Nephron (organoid): Measurements from ENCODE around the gene MNX1.

Source experiments
- H3K27ac Mint-ChIP-seq, 3 experiments: 2 replicates each; pipeline ENCODE4 v1.8.0; 2020; ENCODE audit warnings: mixed read lengths in 3 of 3, mild to moderate bottlenecking in 2 of 3, moderate library complexity in 1 of 3
- H3K27me3 Mint-ChIP-seq: 2 replicates; pipeline ENCODE4 v1.8.0; 2021; ENCODE audit warnings: low read depth, mild to moderate bottlenecking, moderate library complexity, mixed read lengths
- H3K36me3 Mint-ChIP-seq: 2 replicates; pipeline ENCODE4 v1.8.0; 2020; ENCODE audit warnings: low read depth, mixed read lengths
- H3K4me1 Mint-ChIP-seq: 2 replicates; pipeline ENCODE4 v1.8.0; 2020; ENCODE audit warnings: mixed read lengths
- H3K4me3 Mint-ChIP-seq, 3 experiments: 2 replicates each; pipeline ENCODE4 v1.8.0; 2020; ENCODE audit warnings: mild to moderate bottlenecking in 3 of 3, mixed read lengths in 3 of 3, moderate library complexity in 2 of 3
- H3K9me3 Mint-ChIP-seq: 2 replicates; pipeline ENCODE4 v1.8.0; 2020; ENCODE audit warnings: mixed read lengths
- TF ChIP-seq, protein P1 (sequence below), 3 experiments: fragments of 200-600 bp; sonication (generic); IDR thresholded peaks; one replicate each; pipeline ENCODE4 v1.5.0; 2021; ENCODE audit warnings: antibody characterized with exemption in 3 of 3; ENCODE audit not compliant: unreplicated experiment in 3 of 3

The MNX1 gene

DNA sequence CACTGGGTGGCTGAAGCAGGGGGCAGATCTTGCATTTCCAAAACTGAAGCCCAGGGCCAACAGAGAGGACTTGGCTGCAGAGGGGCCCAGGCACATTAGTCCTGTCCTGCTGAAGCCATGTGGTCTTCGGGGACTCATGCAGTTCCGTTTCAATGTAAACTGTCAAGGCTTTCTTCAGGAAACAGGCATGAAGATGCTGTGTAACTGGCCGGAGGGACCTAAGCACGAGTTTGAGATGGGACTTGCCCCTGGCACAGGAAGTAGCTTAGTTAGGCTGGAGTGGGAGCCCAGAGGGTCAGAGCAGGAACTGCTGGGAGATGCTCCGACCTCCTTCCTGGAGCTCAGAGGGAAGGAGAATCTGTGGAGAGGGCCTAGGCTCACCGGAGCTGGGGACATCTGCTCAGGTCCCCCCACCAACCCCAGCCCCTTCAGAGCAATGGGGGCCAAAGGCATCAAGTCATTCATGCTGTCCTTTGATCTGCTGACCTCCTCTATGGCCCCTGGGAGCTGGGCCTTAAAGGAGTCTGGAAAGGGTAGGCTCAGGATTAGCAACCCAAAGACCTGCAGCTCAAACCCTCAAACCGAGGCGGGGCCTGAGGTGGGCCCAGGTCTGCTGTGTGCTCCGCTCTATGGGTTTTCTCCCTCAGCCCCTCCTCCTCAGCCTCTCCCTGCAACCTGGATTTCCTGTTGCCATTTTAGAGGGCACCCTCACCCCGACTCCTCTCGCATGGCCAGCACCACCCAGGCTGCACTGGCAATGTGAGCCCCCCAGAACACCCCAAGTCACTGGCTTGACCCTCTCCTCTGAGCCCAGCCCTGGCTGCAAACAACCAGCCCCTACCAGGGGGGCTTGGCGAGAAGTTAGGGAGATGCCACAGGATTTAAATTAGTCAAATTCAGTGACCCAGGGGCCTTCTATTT is 4.4 kb upstream of the MNX1 start:
- Mint-ChIP-seq H3K4me1 (peaks cover 4% of the 10 kb centered on the region), H3K27me3 (peaks cover 91% of the 10 kb centered on the region), H3K36me3 (no peaks in the 10 kb centered on the region), H3K27ac (no peak overlapping the region), H3K9me3 (peaks cover 3% of the 10 kb centered on the region), H3K4me3 (no peak overlapping the region)
- TF ChIP-seq, protein P1, sequence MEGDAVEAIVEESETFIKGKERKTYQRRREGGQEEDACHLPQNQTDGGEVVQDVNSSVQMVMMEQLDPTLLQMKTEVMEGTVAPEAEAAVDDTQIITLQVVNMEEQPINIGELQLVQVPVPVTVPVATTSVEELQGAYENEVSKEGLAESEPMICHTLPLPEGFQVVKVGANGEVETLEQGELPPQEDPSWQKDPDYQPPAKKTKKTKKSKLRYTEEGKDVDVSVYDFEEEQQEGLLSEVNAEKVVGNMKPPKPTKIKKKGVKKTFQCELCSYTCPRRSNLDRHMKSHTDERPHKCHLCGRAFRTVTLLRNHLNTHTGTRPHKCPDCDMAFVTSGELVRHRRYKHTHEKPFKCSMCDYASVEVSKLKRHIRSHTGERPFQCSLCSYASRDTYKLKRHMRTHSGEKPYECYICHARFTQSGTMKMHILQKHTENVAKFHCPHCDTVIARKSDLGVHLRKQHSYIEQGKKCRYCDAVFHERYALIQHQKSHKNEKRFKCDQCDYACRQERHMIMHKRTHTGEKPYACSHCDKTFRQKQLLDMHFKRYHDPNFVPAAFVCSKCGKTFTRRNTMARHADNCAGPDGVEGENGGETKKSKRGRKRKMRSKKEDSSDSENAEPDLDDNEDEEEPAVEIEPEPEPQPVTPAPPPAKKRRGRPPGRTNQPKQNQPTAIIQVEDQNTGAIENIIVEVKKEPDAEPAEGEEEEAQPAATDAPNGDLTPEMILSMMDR (IDR thresholded peaks at IDR 0.05; ENCODE audit: unreplicated experiment in 3 of 3) = no peak

DNA sequence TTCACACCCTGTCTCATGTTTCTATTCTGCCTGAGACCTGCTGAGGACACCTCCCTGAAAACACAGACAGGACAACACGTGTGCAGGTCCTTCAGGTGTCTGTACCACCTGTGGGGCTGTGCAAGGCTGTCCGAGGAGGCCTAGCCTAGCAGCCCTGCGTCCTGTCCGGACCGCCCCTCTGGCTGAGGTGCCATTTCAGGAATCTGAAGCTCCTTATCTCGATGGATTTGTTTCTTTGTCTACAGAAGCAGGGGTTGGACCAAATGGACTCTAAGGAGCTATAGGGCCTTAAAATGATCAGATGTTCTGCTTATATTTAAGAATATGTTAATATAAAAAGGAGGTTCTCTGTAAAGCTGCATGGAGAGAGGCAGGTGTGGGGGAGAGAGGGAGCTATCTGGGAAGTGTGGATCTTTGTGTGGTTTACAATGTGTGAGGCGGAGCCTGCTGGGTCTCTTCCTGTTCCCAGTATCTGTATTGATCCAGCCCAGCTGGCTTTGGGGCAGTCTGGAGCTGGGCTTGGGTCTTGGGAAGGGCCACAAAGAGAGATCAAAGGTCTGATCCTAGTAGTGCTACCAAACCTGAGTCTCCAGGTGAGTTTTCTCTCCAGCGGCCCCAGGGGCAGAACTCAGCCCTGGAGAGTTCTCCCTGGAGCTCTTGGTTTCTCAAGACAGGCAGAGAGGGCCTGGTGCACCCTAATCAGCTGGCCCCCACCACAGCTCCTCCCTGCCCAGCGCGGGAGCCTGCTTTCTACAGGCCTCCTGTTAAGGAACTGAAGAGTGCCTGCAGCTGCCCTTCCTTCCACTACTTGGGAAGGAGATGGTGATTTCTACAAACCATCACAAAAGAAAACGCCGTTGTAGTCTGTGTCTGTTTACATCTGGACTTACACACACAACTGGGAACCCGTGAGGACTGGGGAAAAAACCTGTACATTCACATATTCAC is 3.4 kb upstream of the MNX1 start:
- Mint-ChIP-seq H3K9me3 (peaks cover 3% of the 10 kb centered on the region), H3K4me3 (peak overlapping the region in 1 of 3 experiments; percentile 12), H3K27me3 (peaks cover 89% of the 10 kb centered on the region), H3K36me3 (no peaks in the 10 kb centered on the region), H3K27ac (no peak overlapping the region), H3K4me1 (peaks cover 4% of the 10 kb centered on the region)
- TF ChIP-seq, protein P1 (IDR thresholded peaks at IDR 0.05; ENCODE audit: unreplicated experiment in 3 of 3) = no peak

DNA sequence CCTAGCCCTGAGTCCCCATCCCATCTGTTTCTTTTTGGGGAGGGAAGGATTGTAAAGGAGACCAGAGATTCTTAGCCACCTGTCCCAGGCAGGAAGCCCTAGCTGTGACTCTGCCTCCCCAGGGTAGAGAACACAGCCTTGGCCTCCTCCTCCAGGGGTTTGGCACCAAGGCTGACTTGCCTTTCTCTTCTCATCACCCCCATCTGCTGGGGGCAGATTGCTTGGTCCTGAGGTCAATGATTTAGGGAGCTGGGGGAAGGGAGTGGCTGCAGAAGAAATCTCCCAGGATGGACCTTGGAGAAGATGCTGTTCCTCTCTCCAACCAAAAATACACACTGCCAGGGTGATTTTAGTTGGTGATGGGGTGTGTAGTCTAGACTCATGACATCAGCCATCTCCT is 2.6 kb upstream of the MNX1 start:
- peaks cover 89% of the 10 kb centered on the region for H3K27me3 Mint-ChIP-seq
- no peaks in the 10 kb centered on the region for H3K36me3 Mint-ChIP-seq
- H3K4me3 Mint-ChIP-seq = no peak overlapping the region
- H3K9me3 Mint-ChIP-seq = no peaks in the 10 kb centered on the region
- H3K4me1 Mint-ChIP-seq = no peaks in the 10 kb centered on the region
- H3K27ac Mint-ChIP-seq = no peak overlapping the region
- TF ChIP-seq, protein P1 (IDR thresholded peaks at IDR 0.05; ENCODE audit: unreplicated experiment in 3 of 3) = no peak

DNA sequence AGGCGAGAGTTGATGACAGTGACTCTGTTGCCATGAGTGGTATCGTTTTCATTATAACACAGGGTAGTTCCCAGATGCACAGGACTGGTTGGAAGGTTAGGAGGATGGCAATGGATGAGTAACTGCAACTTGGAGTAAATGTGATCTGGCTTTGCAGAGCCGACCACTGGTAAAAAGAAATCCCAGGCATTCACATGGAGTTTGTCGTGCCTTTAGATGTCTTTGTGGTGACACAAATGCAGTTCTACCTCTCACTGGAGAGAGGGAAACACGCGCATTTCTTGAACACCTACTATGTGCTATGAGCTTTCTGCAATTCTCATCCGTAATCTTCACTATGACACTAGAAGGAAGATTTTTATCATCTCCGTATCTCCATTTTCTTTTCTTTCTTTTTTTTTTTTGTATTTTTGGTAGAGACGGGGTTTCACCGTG is 1.7 kb upstream of the MNX1 start:
- H3K27ac Mint-ChIP-seq = no peak overlapping the region

DNA sequence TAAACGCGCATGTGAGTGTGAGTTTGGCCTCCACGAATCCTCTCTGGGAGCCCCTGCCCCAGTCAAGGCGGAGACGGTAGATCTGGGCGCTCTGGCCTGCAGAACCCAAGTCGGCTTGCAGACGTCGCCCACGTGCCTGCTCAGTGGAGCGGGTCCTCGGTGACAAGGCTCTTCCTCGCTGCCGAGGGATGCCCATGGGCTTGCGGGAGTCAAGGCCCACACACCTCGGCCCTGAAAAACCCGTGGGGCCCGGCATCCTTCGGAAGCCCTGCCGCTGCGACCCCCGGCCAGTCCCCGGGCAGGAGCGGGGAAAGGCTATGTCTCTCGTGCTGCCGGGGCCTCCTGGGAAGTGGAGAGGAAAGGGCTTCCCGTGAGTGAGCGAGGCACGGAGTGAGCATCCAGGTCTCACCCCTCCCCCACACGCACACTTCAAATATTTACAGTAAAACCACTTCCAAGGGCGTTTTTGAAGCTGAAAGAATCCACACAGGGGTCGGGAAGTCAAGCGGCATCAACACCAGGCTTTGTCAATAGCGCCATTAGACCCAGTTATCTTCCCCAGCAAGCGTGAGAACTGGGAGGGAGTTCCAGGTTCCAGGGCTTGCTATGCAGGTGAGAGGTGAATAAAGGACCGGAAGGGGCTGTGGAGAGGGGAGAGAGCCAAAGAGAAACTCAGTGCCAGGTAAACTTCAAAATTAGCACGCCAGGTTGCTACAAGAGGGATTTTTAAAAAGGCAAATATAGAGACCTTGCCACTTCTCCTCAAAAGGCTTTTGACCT is 1.1 kb upstream of the MNX1 start:
- TF ChIP-seq, protein P1 (IDR thresholded peaks at IDR 0.05; ENCODE audit: unreplicated experiment in 3 of 3) = no peak
- peaks cover 89% of the 10 kb centered on the region for H3K27me3 Mint-ChIP-seq
- H3K4me1 Mint-ChIP-seq = no peaks in the 10 kb centered on the region
- H3K36me3 Mint-ChIP-seq = no peaks in the 10 kb centered on the region
- H3K4me3 Mint-ChIP-seq = peak overlapping the region; percentile 58 to 77 (median 67)
- no peaks in the 10 kb centered on the region for H3K9me3 Mint-ChIP-seq
- H3K27ac Mint-ChIP-seq = no peak overlapping the region

More for the DNA sequence above, 1.7 kb upstream of the MNX1 start:
- Mint-ChIP-seq H3K4me1 (no peaks in the 10 kb centered on the region), H3K9me3 (no peaks in the 10 kb centered on the region), H3K4me3 (peak overlapping the region in 2 of 3 experiments; percentile 1 to 9), H3K27me3 (peaks cover 89% of the 10 kb centered on the region), H3K36me3 (no peaks in the 10 kb centered on the region)
- TF ChIP-seq, protein P1 (IDR thresholded peaks at IDR 0.05; ENCODE audit: unreplicated experiment in 3 of 3) = no peak
